Measurements from ENCODE around the gene NPAS3.

Gene NPAS3

GRCh38 chr14:32940066-32940651 lies 1.5 kb downstream of the NPAS3 start:
- peak in 10 of 56 donors; percentile 7 to 63 (median 48) for DNase-seq

- DNase-seq = no peak
Observed at GRCh38 chr14:32940711-32941667, 2.3 kb downstream of the NPAS3 start.

- DNase-seq = no peak
Observed at GRCh38 chr14:32941668-32942065, 3.0 kb downstream of the NPAS3 start.

GRCh38 chr14:32947081-32947480 lies 8.4 kb downstream of the NPAS3 start:
- DNase-seq = no peak

GRCh38 chr14:32947792-32948191 lies 9.1 kb downstream of the NPAS3 start:
- DNase-seq = no peak

GRCh38 chr14:32950584-32950983 lies 11.9 kb downstream of the NPAS3 start:
- no peak for DNase-seq

GRCh38 chr14:32967421-32967820 lies 28.7 kb downstream of the NPAS3 start:
- no peak for DNase-seq

GRCh38 chr14:32968972-32969544 lies 30.4 kb downstream of the NPAS3 start:
- no peak for DNase-seq

GRCh38 chr14:32977913-32978312 lies 39.2 kb downstream of the NPAS3 start:
- DNase-seq = no peak

- DNase-seq = no peak
Observed at GRCh38 chr14:32978691-32979255, 40.1 kb downstream of the NPAS3 start.

- DNase-seq = no peak
Observed at GRCh38 chr14:32980178-32980901, 41.7 kb downstream of the NPAS3 start.

GRCh38 chr14:32980902-32981501 lies 42.3 kb downstream of the NPAS3 start:
- no peak for DNase-seq

- no peak for DNase-seq
Observed at GRCh38 chr14:32984241-32984930, 45.7 kb downstream of the NPAS3 start.

- DNase-seq = peak in 33 of 56 donors; percentile 1 to 52 (median 13)
Observed at GRCh38 chr14:32985866-32986265, 47.2 kb downstream of the NPAS3 start.

GRCh38 chr14:32986791-32987540 lies 48.3 kb downstream of the NPAS3 start:
- DNase-seq = peak in 53 of 56 donors; percentile 19 to 88 (median 71)

GRCh38 chr14:32991691-32992090 lies 53.0 kb downstream of the NPAS3 start:
- no peak for DNase-seq

GRCh38 chr14:32993921-32994320 lies 55.2 kb downstream of the NPAS3 start:
- no peak for DNase-seq

GRCh38 chr14:32996343-32996742 lies 57.7 kb downstream of the NPAS3 start:
- DNase-seq = no peak

GRCh38 chr14:32998433-32998832 lies 59.8 kb downstream of the NPAS3 start:
- DNase-seq = no peak
